ENCODE measurements around the gene PPARG.

DNA sequence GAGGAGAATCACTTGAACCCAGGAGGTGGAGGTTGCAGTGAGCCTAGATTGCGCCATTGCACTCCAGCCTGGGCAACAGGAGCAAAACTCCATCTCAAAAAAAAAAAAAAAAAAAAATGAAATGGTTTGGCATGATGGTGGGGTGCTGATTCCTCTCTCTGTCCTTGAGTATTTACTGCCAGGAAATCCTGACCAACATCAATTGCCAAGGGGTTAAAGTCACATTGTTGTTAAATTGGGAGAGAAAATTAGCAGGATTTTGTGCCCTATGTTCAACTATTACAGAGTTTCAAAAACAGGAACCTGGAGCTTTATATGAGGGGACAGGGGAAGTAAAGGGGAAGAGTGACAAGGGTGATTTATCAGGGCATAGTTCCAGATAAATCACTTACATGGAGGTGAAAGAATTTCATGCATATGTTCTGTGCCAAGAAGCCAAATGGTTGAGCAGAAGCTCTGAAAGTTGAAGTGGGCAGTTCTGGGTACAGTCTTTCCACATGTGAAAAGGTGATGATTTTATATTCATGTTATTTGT lies 124.9 kb downstream of the PPARG start:
- TF ChIP-seq, protein P1, sequence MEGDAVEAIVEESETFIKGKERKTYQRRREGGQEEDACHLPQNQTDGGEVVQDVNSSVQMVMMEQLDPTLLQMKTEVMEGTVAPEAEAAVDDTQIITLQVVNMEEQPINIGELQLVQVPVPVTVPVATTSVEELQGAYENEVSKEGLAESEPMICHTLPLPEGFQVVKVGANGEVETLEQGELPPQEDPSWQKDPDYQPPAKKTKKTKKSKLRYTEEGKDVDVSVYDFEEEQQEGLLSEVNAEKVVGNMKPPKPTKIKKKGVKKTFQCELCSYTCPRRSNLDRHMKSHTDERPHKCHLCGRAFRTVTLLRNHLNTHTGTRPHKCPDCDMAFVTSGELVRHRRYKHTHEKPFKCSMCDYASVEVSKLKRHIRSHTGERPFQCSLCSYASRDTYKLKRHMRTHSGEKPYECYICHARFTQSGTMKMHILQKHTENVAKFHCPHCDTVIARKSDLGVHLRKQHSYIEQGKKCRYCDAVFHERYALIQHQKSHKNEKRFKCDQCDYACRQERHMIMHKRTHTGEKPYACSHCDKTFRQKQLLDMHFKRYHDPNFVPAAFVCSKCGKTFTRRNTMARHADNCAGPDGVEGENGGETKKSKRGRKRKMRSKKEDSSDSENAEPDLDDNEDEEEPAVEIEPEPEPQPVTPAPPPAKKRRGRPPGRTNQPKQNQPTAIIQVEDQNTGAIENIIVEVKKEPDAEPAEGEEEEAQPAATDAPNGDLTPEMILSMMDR (IDR thresholded peaks at IDR 0.05): no peak
- TF ChIP-seq POLR2A (IDR thresholded peaks at IDR 0.05): no peak

Data from body of pancreas (tissue), 4 donors.